ENCODE measurements around the gene GMDS. TPM values are rescaled to one million over a fixed set of nuclear protein-coding genes. Genes with fewer than 3 reads are reported as not detected.

Gene GMDS
- total and polyA plus RNA-seq, 2 of the 8 experiments (the other 6 are each of a cell fraction or from before 2014, with no cell fraction given) = 16.8 to 50.0 TPM

GRCh38 chr6:2030682-2031244 lies 214.6 kb downstream of the GMDS start:
- Histone ChIP-seq H2BK20ac (ENCODE audit: low read length) (no peak overlapping the region), H3K18ac (ENCODE audit: extremely low read depth, low read length) (no peak overlapping the region), H3K9ac (replicated peaks in 1 of 4; ENCODE audit: extremely low read depth in 1 of 4, low read depth in 3 of 4, low read length in 3 of 4) (no peak overlapping the region; a peak in 1 of 7 replicates), H3K27me3 (replicated peaks in 1 of 4; ENCODE audit: control insufficient read depth in 3 of 4, extremely low read depth in 1 of 4, insufficient read depth in 3 of 4, low read length in 3 of 4) (no peaks in the 10 kb centered on the region), H2AFZ (ENCODE audit: low read length) (no peak overlapping the region), H3K56ac (replicated peaks; ENCODE audit: insufficient read length, low read depth, low read length) (no peak overlapping the region), H3K4me3 (ENCODE audit: extremely low read depth in 1 of 4, insufficient read depth in 2 of 4, low read depth in 3 of 4, low read length in 4 of 4) (no peak overlapping the region), H4K8ac (ENCODE audit: extremely low read depth, insufficient read depth, low read length) (no peak overlapping the region; the same call in 1 of the 2 replicates), H3K4me2 (ENCODE audit: insufficient read depth in 1 of 2, low read depth in 2 of 2, low read length in 2 of 2) (no peak overlapping the region), H2BK12ac (ENCODE audit: low read depth, low read length) (no peak overlapping the region), H4K20me1 (replicated peaks in 1 of 2; ENCODE audit: control insufficient read depth in 1 of 2, insufficient read depth in 2 of 2, low read length in 2 of 2) (no peaks in the 10 kb centered on the region), H3K4ac (replicated peaks; ENCODE audit: insufficient read length, low read depth, low read length) (no peak overlapping the region), H3K79me2 (ENCODE audit: control insufficient read depth in 1 of 2, insufficient read depth in 2 of 2, low read length in 2 of 2) (no peaks in the 10 kb centered on the region), H4K91ac (replicated peaks; ENCODE audit: insufficient read length, low read length) (no peak overlapping the region), H2BK120ac (replicated peaks; ENCODE audit: low read depth, low read length) (no peak overlapping the region), H3K4me1 (replicated peaks in 1 of 4; ENCODE audit: control insufficient read depth in 3 of 4, insufficient read depth in 4 of 4, low read length in 3 of 4) (peaks cover 0 to 4% (median 2%) of the 10 kb centered on the region in 4 experiments; a peak in 2 of 7 replicates), H3K23me2 (ENCODE audit: low read depth, low read length) (no peaks in the 10 kb centered on the region; the same call in 1 of the 2 replicates), H3K23ac (ENCODE audit: insufficient read length) (no peak overlapping the region), H2BK15ac (ENCODE audit: low read length) (no peak overlapping the region), H3K14ac (ENCODE audit: insufficient read length) (no peak overlapping the region), H3K9me3 (ENCODE audit: insufficient read depth in 2 of 2, low read depth in 1 of 2, low read length in 1 of 2) (no peaks in the 10 kb centered on the region), H3K79me1 (ENCODE audit: low read depth, low read length) (peaks cover 2% of the 10 kb centered on the region; the same call in 1 of the 2 replicates), H2BK5ac (ENCODE audit: low read depth, low read length) (no peak overlapping the region), H4K5ac (ENCODE audit: insufficient read length, low read depth, low read length) (no peak overlapping the region), H3K36me3 (ENCODE audit: control insufficient read depth in 2 of 4, insufficient read depth in 4 of 4, low read length in 3 of 4) (no peaks in the 10 kb centered on the region), H2AK5ac (ENCODE audit: low read depth, low read length) (no peak overlapping the region), H3K27ac (ENCODE audit: low read depth, low read length) (no peak overlapping the region)
- TF ChIP-seq CHD2 (IDR thresholded peaks at IDR 0.05; ENCODE audit: low read length) (no peak), BCL11A (IDR thresholded peaks at IDR 0.05; ENCODE audit: low read depth in 2 of 2, low read length in 2 of 2) (no peak), HDAC2 (IDR thresholded peaks at IDR 0.05; ENCODE audit: borderline replicate concordance in 1 of 2, low read depth in 2 of 2, low read length in 2 of 2) (no peak)
- WGBS, 2 experiments (ENCODE audit: extremely low coverage in 1 of 2, insufficient coverage in 1 of 2, insufficient read length in 1 of 2, insufficient replicate concordance in 2 of 2, low coverage in 1 of 2, low lambda C conversion rate in 2 of 2, missing lambda C conversion rate in 1 of 2) = 80 to 100% methylated on average over 1 to 7 of the region's 7 CpGs
- CTCF ChIA-PET (ENCODE audit: partially characterized antibody) = interaction anchor here (1.1 kb wide), 1 partner anchor 323 kb away, joined by 3 read pairs; no protein-coding TSS in a partner anchor
- POLR2A ChIA-PET (ENCODE audit: partially characterized antibody) = no interaction called here
- FAIRE-seq = no peak
- DNase-seq (ENCODE audit: low read depth in 1 of 2, low spot score in 2 of 2) = no peak
